ENCODE measurements around the gene HBG2. TPM values are rescaled to one million over a fixed set of nuclear protein-coding genes. Genes with fewer than 3 reads are reported as not detected.

HBG2 gene
- total and polyA plus RNA-seq, 10 of the 15 experiments (the other 5 are each of a cell fraction or from before 2014, with no cell fraction given), result 1.1 to 8.3 (median 2.9) TPM; not detected in 5

GRCh38 chr11:5272395-5273017 lies 17.9 kb upstream of the HBG2 start:
- Histone ChIP-seq H3K79me2 (ENCODE audit: control insufficient read depth, insufficient read depth, low read length) (no peaks in the 10 kb centered on the region), H3K9me3 (replicated peaks; ENCODE audit: control insufficient read depth, insufficient read depth, low read length) (no peaks in the 10 kb centered on the region), H3K4me3 (no peak overlapping the region), H3K27me3 (replicated peaks in 1 of 2; ENCODE audit: control insufficient read depth in 2 of 2, insufficient read depth in 2 of 2, low read length in 1 of 2) (no peaks in the 10 kb centered on the region), H2AFZ (ENCODE audit: control insufficient read depth, low read depth, low read length) (no peak overlapping the region), H3K36me3 (ENCODE audit: control insufficient read depth in 2 of 2, insufficient read depth in 2 of 2, low read length in 1 of 2) (no peaks in the 10 kb centered on the region), H3K27ac (ENCODE audit: control insufficient read depth, insufficient read depth) (no peak overlapping the region), H3K9ac (ENCODE audit: control insufficient read depth, insufficient read depth, low read length) (no peak overlapping the region), H3K4me2 (ENCODE audit: control insufficient read depth, insufficient read depth) (no peak overlapping the region), H3K4me1 (ENCODE audit: control insufficient read depth, insufficient read depth, low read length) (no peaks in the 10 kb centered on the region), H4K20me1 (ENCODE audit: control insufficient read depth, insufficient read depth) (no peaks in the 10 kb centered on the region)
- WGBS (ENCODE audit: insufficient coverage, insufficient replicate concordance, low lambda C conversion rate, missing lambda C conversion rate), result 10% methylated on average over 4 of the region's 4 CpGs
- TF ChIP-seq ATF7 (IDR thresholded peaks at IDR 0.05; ENCODE audit: low read depth) (0 out of 2 replicates have a peak, but pooled peaks have one; percentile 15), SMAD1 (IDR thresholded peaks at IDR 0.05; ENCODE audit: low read depth, partially characterized antibody) (no peak)
- no TSS peak for BruUV-seq (replicated peaks)
- CTCF ChIA-PET, result interaction anchor here (1.2 kb wide), 1 partner anchor 12 kb away, joined by 3 read pairs; no protein-coding TSS in a partner anchor
- SMC1A ChIA-PET (ENCODE audit: uncharacterized antibody, unreplicated experiment), result no interaction called here
- RAD21 ChIA-PET (ENCODE audit: unreplicated experiment), result no interaction called here
- FAIRE-seq (no peak), DNase-seq (ENCODE audit: low read depth, low spot score) (no peak), ATAC-seq (no peak; the same call in 2 of the 3 replicates)
- in situ Hi-C loops (cut with MboI), result no loop called here
- POLR2A ChIA-PET, result no interaction called here
- intact Hi-C loops (cut with micrococcal nuclease; ENCODE audit: unreplicated experiment), result no loop called here

- BruUV-seq (replicated peaks), result no TSS peak
- POLR2A ChIA-PET, result no interaction called here
- no peak for FAIRE-seq
- no peaks in the 10 kb centered on the region for H3K4me1 ChIP-seq (ENCODE audit: control insufficient read depth, insufficient read depth, low read length)
- no peaks in the 10 kb centered on the region for H3K9me3 ChIP-seq (replicated peaks; ENCODE audit: control insufficient read depth, insufficient read depth, low read length)
- no peaks in the 10 kb centered on the region for H3K27me3 ChIP-seq (replicated peaks in 1 of 2; ENCODE audit: control insufficient read depth in 2 of 2, insufficient read depth in 2 of 2, low read length in 1 of 2)
- H2AFZ ChIP-seq (ENCODE audit: control insufficient read depth, low read depth, low read length), result no peak within 1 kb of the TSS
- RAD21 ChIA-PET (ENCODE audit: unreplicated experiment), result no interaction called here
- DNase-seq (ENCODE audit: low read depth, low spot score), result no peak
- 23% methylated on average over 4 of the region's 4 CpGs for WGBS (ENCODE audit: insufficient coverage, insufficient replicate concordance, low lambda C conversion rate, missing lambda C conversion rate)
- no peak for ATAC-seq
- in situ Hi-C loops (cut with MboI), result no loop called here
- SMC1A ChIA-PET (ENCODE audit: uncharacterized antibody, unreplicated experiment), result no interaction called here
- H4K20me1 ChIP-seq (ENCODE audit: control insufficient read depth, insufficient read depth), result no peaks in the 10 kb centered on the region
- H3K9ac ChIP-seq (ENCODE audit: control insufficient read depth, insufficient read depth, low read length), result no peak within 1 kb of the TSS
- no peak within 1 kb of the TSS for H3K4me2 ChIP-seq (ENCODE audit: control insufficient read depth, insufficient read depth)
- no peak within 1 kb of the TSS for H3K27ac ChIP-seq (ENCODE audit: control insufficient read depth, insufficient read depth)
- H3K79me2 ChIP-seq (ENCODE audit: control insufficient read depth, insufficient read depth, low read length), result no peaks in the 10 kb centered on the region
- H3K36me3 ChIP-seq (ENCODE audit: control insufficient read depth in 2 of 2, insufficient read depth in 2 of 2, low read length in 1 of 2), result no peaks in the 10 kb centered on the region
- intact Hi-C loops (cut with micrococcal nuclease; ENCODE audit: unreplicated experiment), result no loop called here
- CTCF ChIA-PET, result no interaction called here
- no peak within 1 kb of the TSS for H3K4me3 ChIP-seq
- TF ChIP-seq ZBTB11 (CRISPR knock-in tag; IDR thresholded peaks at IDR 0.05) (no peak), SMAD5 (IDR thresholded peaks at IDR 0.05; ENCODE audit: low read depth) (no peak), ZNF24 (IDR thresholded peaks at IDR 0.05) (no peak), NR2F1 (conservative IDR thresholded peaks at IDR 0.05) (no peak), ZSCAN29 (IDR thresholded peaks at IDR 0.05) (no peak), REST (IDR thresholded peaks at IDR 0.05; ENCODE audit: low read depth, low read length) (no peak)
Measured at GRCh38 chr11:5269715-5270147, 15.2 kb upstream of the HBG2 start, which contains the start of gene HBE1. HBE1 (minus strand) TSS chr11:5269945; CDS start chr11:5269890, 55 bp downstream.

Measured in GM12878 (cell line).